HEK293T (cell line): ENCODE data around the gene FHIT.

Experiments used
- CTCF ChIA-PET: fragments of 350-600 bp; formaldehyde crosslinking; extraction: SDS; loops from one replicate; lab custom pipeline; 2021; ENCODE audit warnings: antibody characterized with exemption, inconsistent platforms; lab: Yijun Ruan, JAX
- POLR2A ChIA-PET: fragments of 350-600 bp; formaldehyde crosslinking; extraction: SDS; loops from one replicate; lab custom pipeline; 2020; ENCODE audit warnings: antibody characterized with exemption, inconsistent platforms; lab: Yijun Ruan, JAX
- DNase-seq: peaks from one replicate; pipeline ENCODE4 v3.0.0; 2012; ENCODE audit warnings: mixed read lengths; ENCODE audit errors: extremely low spot score
- ARNT ChIP-seq: fragments of 450-650 bp; IDR thresholded peaks from 2 replicates; pipeline ENCODE4 v1.6.1; 2017; ENCODE audit warnings: mild to moderate bottlenecking
- BHLHE40 ChIP-seq: fragments of 450-650 bp; IDR thresholded peaks from 2 replicates; pipeline ENCODE4 v1.6.1; 2016; ENCODE audit warnings: mild to moderate bottlenecking, moderate library complexity, borderline replicate concordance
- CTBP1 ChIP-seq: fragments of 450-650 bp; IDR thresholded peaks from 2 replicates; pipeline ENCODE4 v1.6.1; 2016; ENCODE audit warnings: borderline replicate concordance
- ELF4 ChIP-seq: fragments of 450-650 bp; IDR thresholded peaks from 2 replicates; pipeline ENCODE4 v1.6.1; 2017; ENCODE audit warnings: antibody characterized with exemption
- FOXA1 ChIP-seq: fragments of 450-650 bp; IDR thresholded peaks from 2 replicates; pipeline ENCODE4 v1.6.1; 2016; ENCODE audit warnings: mild to moderate bottlenecking
- FOXK2 ChIP-seq: fragments of 450-650 bp; IDR thresholded peaks from 2 replicates; pipeline ENCODE4 v1.6.1; 2016; ENCODE audit warnings: mild to moderate bottlenecking
- FOXM1 ChIP-seq: fragments of 450-650 bp; IDR thresholded peaks from 2 replicates; pipeline ENCODE4 v1.6.1; 2017; ENCODE audit warnings: mild to moderate bottlenecking, borderline replicate concordance
- HDGF ChIP-seq: fragments of 450-650 bp; IDR thresholded peaks from 2 replicates; pipeline ENCODE4 v1.6.1; 2017; ENCODE audit warnings: antibody characterized with exemption, borderline replicate concordance
- L3MBTL2 ChIP-seq: fragments of 450-650 bp; conservative IDR thresholded peaks from 2 replicates; pipeline ENCODE4 v1.6.1; 2016; ENCODE audit warnings: mild to moderate bottlenecking
- LEF1 ChIP-seq: fragments of 450-650 bp; IDR thresholded peaks from 2 replicates; pipeline ENCODE4 v1.6.1; 2017; ENCODE audit warnings: mild to moderate bottlenecking, borderline replicate concordance
- NFRKB ChIP-seq: fragments of 450-650 bp; IDR thresholded peaks from 2 replicates; pipeline ENCODE4 v1.6.1; 2016; ENCODE audit warnings: mild to moderate bottlenecking, moderate library complexity
- PKNOX1 ChIP-seq: fragments of 450-650 bp; IDR thresholded peaks from 2 replicates; pipeline ENCODE4 v1.6.1; 2016
- SP1 ChIP-seq: fragments of 450-650 bp; IDR thresholded peaks from 2 replicates; pipeline ENCODE4 v1.6.1; 2017
- SUZ12 ChIP-seq: fragments of 450-650 bp; IDR thresholded peaks from 2 replicates; pipeline ENCODE4 v1.6.1; 2016; ENCODE audit warnings: mild to moderate bottlenecking
- TARDBP ChIP-seq: fragments of 450-650 bp; IDR thresholded peaks from 2 replicates; pipeline ENCODE4 v1.6.1; 2016
- ZNF384 ChIP-seq: fragments of 450-650 bp; IDR thresholded peaks from 2 replicates; pipeline ENCODE4 v1.6.1; 2016

The FHIT gene

GRCh38 chr3:60760145-60760544 is 491.1 kb downstream of the FHIT start:
- POLR2A ChIA-PET = no interaction called here
- TF ChIP-seq FOXA1 (no peak), TARDBP (no peak), CTBP1 (no peak), LEF1 (no peak), SP1 (no peak), NFRKB (no peak), ARNT (no peak)
- DNase-seq = no peak
- CTCF ChIA-PET = no interaction called here

GRCh38 chr3:60759439-60759838 is 491.8 kb downstream of the FHIT start:
- POLR2A ChIA-PET = no interaction called here
- no peak for TF ChIP-seq NFRKB
- TF ChIP-seq SUZ12 = no peak
- TF ChIP-seq ARNT = no peak
- no peak for TF ChIP-seq FOXM1
- no peak for TF ChIP-seq L3MBTL2
- TF ChIP-seq SP1 = no peak
- TF ChIP-seq CTBP1 = no peak
- no peak for TF ChIP-seq FOXK2
- TF ChIP-seq TARDBP = no peak
- TF ChIP-seq FOXA1 = no peak
- CTCF ChIA-PET = no interaction called here
- DNase-seq = no peak

- DNase-seq = no peak
- TF ChIP-seq LEF1 (no peak), BHLHE40 (no peak), ELF4 (no peak), ARNT (no peak), FOXA1 (no peak), FOXM1 (no peak), L3MBTL2 (no peak), NFRKB (no peak), TARDBP (no peak), SUZ12 (no peak), HDGF (no peak), FOXK2 (no peak)
- POLR2A ChIA-PET = no interaction called here
- CTCF ChIA-PET = no interaction called here
Observed at GRCh38 chr3:60758831-60759230, 492.4 kb downstream of the FHIT start.

- POLR2A ChIA-PET = no interaction called here
- CTCF ChIA-PET = interaction anchor here (1.4 kb wide), 1 partner anchor 16 kb away, joined by 4 read pairs; no protein-coding TSS in a partner anchor
- DNase-seq = no peak
- TF ChIP-seq ZNF384 (no peak), CTBP1 (no peak), FOXA1 (no peak), PKNOX1 (no peak), LEF1 (no peak), SUZ12 (no peak), L3MBTL2 (no peak), FOXM1 (no peak)
Observed at GRCh38 chr3:60758171-60758570, 493.1 kb downstream of the FHIT start.

GRCh38 chr3:60757724-60758123 is 493.5 kb downstream of the FHIT start:
- POLR2A ChIA-PET = interaction anchor here (0.5 kb wide), 1 partner anchor 764 kb away, joined by 3 read pairs; no protein-coding TSS in a partner anchor
- DNase-seq = no peak
- no peak for TF ChIP-seq ELF4
- TF ChIP-seq SP1 = no peak
- no peak for TF ChIP-seq ARNT
- no peak for TF ChIP-seq FOXK2
- no peak for TF ChIP-seq FOXA1
- no peak for TF ChIP-seq ZNF384
- TF ChIP-seq L3MBTL2 = no peak
- TF ChIP-seq LEF1 = no peak
- TF ChIP-seq NFRKB = no peak
- no peak for TF ChIP-seq SUZ12
- no peak for TF ChIP-seq TARDBP
- TF ChIP-seq BHLHE40 = no peak
- no peak for TF ChIP-seq PKNOX1
- TF ChIP-seq HDGF = no peak
- no peak for TF ChIP-seq CTBP1
- CTCF ChIA-PET = interaction anchor here (1.4 kb wide), 1 partner anchor 15 kb away, joined by 4 read pairs; no protein-coding TSS in a partner anchor

GRCh38 chr3:60756241-60757030 is 494.8 kb downstream of the FHIT start:
- CTCF ChIA-PET = interaction anchor here (2.1 kb wide), 1 partner anchor 12 kb away, joined by 9 read pairs; no protein-coding TSS in a partner anchor
- no peak for DNase-seq
- no peak for TF ChIP-seq TARDBP
- POLR2A ChIA-PET = no interaction called here

- CTCF ChIA-PET = interaction anchor here (0.5 to 2.1 kb wide), 6 partner anchors 10 to 858 kb away, joined by 3 to 9 read pairs (median 3); no protein-coding TSS in a partner anchor
- TF ChIP-seq BHLHE40 = no peak
- TF ChIP-seq PKNOX1 = peak; percentile 42
- POLR2A ChIA-PET = no interaction called here
- DNase-seq = peak; percentile 63
Observed at GRCh38 chr3:60755094-60755493, 496.2 kb downstream of the FHIT start.
